PC-3 (cell line): Measurements from ENCODE around the gene CCDC28B.

Experiments used
- EZH2 ChIP-seq: fragments of 300-600 bp; sonication (generic); IDR thresholded peaks from one replicate; pipeline ENCODE4 v1.6.1; 2017; ENCODE audit warnings: antibody characterized with exemption, mild to moderate bottlenecking, low read length; ENCODE audit not compliant: unreplicated experiment
- EZH2phosphoT487 ChIP-seq: fragments of 300-600 bp; sonication (generic); IDR thresholded peaks from 2 replicates; pipeline ENCODE4 v1.6.1; 2018; ENCODE audit warnings: mild to moderate bottlenecking, antibody characterized with exemption, low read length, borderline replicate concordance
- TF ChIP-seq, protein P1 (sequence below): fragments of 300-600 bp; sonication (generic); conservative IDR thresholded peaks from 2 replicates; pipeline ENCODE4 v1.5.1; 2017; ENCODE audit warnings: antibody characterized with exemption, low read depth, mild to moderate bottlenecking, low read length

DNA sequence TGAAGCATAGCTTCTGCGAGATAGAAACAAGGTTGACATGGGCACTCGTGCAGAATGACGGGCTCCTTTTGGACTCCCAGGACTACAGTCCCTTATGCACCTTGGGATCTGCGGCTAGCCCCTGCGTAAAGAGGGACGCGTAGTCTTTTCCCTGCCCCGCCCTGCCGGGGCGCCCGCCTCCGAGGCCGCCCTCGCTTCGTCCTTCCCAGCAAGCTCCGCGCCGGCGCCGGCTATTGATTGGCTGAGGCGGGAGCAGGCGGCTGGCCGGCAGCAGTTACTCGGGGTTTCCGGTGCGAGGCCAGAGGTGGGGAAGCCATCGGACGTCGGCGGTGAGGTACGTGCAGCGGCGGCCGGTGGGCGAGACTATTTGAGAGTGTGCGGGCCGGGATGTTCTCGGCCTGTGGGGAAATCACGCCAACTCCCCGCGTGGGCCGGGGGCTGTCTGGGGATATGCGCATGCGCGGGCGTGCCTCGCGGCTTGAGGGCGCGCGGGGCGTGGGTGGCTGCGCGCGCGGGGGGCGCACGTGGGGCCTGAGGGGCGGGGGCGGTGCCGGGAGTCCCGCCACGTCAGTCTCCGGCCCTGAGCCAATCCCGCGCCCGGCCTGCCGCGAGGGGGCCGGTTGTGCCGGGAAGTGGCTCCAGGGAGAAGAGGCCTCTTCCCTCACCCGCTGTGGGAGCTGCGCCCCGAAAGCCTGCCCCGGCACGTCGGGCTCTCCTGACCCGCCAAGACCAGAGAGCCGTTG, 20.8 kb upstream of the CCDC28B start, which contains the start of gene TXLNA:
- TF ChIP-seq, protein P1, sequence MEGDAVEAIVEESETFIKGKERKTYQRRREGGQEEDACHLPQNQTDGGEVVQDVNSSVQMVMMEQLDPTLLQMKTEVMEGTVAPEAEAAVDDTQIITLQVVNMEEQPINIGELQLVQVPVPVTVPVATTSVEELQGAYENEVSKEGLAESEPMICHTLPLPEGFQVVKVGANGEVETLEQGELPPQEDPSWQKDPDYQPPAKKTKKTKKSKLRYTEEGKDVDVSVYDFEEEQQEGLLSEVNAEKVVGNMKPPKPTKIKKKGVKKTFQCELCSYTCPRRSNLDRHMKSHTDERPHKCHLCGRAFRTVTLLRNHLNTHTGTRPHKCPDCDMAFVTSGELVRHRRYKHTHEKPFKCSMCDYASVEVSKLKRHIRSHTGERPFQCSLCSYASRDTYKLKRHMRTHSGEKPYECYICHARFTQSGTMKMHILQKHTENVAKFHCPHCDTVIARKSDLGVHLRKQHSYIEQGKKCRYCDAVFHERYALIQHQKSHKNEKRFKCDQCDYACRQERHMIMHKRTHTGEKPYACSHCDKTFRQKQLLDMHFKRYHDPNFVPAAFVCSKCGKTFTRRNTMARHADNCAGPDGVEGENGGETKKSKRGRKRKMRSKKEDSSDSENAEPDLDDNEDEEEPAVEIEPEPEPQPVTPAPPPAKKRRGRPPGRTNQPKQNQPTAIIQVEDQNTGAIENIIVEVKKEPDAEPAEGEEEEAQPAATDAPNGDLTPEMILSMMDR, result no peak
- no peak for TF ChIP-seq EZH2phosphoT487
- no peak for TF ChIP-seq EZH2
